ENCODE results near the gene EWSR1.

- TF ChIP-seq, protein P1, sequence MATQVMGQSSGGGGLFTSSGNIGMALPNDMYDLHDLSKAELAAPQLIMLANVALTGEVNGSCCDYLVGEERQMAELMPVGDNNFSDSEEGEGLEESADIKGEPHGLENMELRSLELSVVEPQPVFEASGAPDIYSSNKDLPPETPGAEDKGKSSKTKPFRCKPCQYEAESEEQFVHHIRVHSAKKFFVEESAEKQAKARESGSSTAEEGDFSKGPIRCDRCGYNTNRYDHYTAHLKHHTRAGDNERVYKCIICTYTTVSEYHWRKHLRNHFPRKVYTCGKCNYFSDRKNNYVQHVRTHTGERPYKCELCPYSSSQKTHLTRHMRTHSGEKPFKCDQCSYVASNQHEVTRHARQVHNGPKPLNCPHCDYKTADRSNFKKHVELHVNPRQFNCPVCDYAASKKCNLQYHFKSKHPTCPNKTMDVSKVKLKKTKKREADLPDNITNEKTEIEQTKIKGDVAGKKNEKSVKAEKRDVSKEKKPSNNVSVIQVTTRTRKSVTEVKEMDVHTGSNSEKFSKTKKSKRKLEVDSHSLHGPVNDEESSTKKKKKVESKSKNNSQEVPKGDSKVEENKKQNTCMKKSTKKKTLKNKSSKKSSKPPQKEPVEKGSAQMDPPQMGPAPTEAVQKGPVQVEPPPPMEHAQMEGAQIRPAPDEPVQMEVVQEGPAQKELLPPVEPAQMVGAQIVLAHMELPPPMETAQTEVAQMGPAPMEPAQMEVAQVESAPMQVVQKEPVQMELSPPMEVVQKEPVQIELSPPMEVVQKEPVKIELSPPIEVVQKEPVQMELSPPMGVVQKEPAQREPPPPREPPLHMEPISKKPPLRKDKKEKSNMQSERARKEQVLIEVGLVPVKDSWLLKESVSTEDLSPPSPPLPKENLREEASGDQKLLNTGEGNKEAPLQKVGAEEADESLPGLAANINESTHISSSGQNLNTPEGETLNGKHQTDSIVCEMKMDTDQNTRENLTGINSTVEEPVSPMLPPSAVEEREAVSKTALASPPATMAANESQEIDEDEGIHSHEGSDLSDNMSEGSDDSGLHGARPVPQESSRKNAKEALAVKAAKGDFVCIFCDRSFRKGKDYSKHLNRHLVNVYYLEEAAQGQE (IDR thresholded peaks at IDR 0.05; ENCODE audit: borderline replicate concordance) = no peak
- TF ChIP-seq POLR2AphosphoS5 (IDR thresholded peaks at IDR 0.05) (no peak), EZH2 (IDR thresholded peaks at IDR 0.05; ENCODE audit: borderline replicate concordance, insufficient read depth, low read length, poor library complexity, severe bottlenecking) (no peak), EP300 (conservative IDR thresholded peaks at IDR 0.05; ENCODE audit: poor library complexity, severe bottlenecking) (no peak), RAD21 (conservative IDR thresholded peaks at IDR 0.05) (no peak)
- TF ChIP-seq, protein P2, sequence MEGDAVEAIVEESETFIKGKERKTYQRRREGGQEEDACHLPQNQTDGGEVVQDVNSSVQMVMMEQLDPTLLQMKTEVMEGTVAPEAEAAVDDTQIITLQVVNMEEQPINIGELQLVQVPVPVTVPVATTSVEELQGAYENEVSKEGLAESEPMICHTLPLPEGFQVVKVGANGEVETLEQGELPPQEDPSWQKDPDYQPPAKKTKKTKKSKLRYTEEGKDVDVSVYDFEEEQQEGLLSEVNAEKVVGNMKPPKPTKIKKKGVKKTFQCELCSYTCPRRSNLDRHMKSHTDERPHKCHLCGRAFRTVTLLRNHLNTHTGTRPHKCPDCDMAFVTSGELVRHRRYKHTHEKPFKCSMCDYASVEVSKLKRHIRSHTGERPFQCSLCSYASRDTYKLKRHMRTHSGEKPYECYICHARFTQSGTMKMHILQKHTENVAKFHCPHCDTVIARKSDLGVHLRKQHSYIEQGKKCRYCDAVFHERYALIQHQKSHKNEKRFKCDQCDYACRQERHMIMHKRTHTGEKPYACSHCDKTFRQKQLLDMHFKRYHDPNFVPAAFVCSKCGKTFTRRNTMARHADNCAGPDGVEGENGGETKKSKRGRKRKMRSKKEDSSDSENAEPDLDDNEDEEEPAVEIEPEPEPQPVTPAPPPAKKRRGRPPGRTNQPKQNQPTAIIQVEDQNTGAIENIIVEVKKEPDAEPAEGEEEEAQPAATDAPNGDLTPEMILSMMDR (IDR thresholded peaks at IDR 0.05; ENCODE audit: poor library complexity, severe bottlenecking) = no peak
These were observed 35.8 kb upstream of the EWSR1 start for GRCh38 chr22:29231971-29232959.

All from neural cell (in vitro differentiated cells).